Measurements from ENCODE around the gene CALD1. TPM values are rescaled to one million over a fixed set of nuclear protein-coding genes. Genes with fewer than 3 reads are reported as not detected.

The CALD1 gene
- total RNA-seq, 3 donors from 2014 or later: 252 to 335 (median 266) TPM

DNA sequence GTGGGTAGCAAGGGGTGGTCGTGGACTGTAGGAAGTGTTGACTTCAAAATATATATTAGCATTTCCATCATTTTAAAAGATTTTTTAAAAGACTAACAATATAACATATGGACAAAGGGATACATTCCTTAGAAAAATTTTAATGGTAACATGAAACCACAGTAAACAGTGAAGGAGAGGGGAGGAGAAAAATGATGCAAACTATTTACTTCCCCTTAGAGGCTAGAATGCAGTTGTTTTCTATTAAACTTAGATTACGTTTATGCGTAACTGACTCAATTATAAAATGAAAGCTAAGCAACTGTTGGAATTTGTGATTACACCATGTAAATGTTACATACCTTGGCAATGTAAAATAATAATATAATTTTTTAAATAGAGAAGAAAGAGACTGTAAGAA lies 41.3 kb downstream of the CALD1 start:
- peaks cover 0 to 5% of the 10 kb centered on the region in 2 donors for H3K4me1 ChIP-seq
- intact Hi-C loops (cut with DNase I; ENCODE audit: low total_unique reads): no loop called here
- no peaks in the 10 kb centered on the region for H3K36me3 ChIP-seq
- TF ChIP-seq POLR2A (IDR thresholded peaks at IDR 0.05): no peak
- no peak for TF ChIP-seq CTCF (IDR thresholded peaks at IDR 0.05)
- TF ChIP-seq POLR2AphosphoS5 (IDR thresholded peaks at IDR 0.05): no peak
- H3K9me3 ChIP-seq: no peaks in the 10 kb centered on the region
- DNase-seq (ENCODE audit: low spot score in 2 of 2): no peak
- no peak overlapping the region for H3K27ac ChIP-seq
- no peaks in the 10 kb centered on the region for H3K27me3 ChIP-seq
- H3K4me3 ChIP-seq: no peak overlapping the region

GRCh38 chr7:134823400-134823799 lies 44.0 kb downstream of the CALD1 start:
- Histone ChIP-seq H3K27ac (no peak overlapping the region), H3K27me3 (no peaks in the 10 kb centered on the region), H3K4me1 (no peaks in the 10 kb centered on the region), H3K36me3 (no peaks in the 10 kb centered on the region), H3K9me3 (no peaks in the 10 kb centered on the region), H3K4me3 (no peak overlapping the region)
- intact Hi-C loops (cut with DNase I; ENCODE audit: low total_unique reads): no loop called here
- TF ChIP-seq POLR2A (IDR thresholded peaks at IDR 0.05): no peak
- no peak for TF ChIP-seq CTCF (IDR thresholded peaks at IDR 0.05)
- no peak for TF ChIP-seq POLR2AphosphoS5 (IDR thresholded peaks at IDR 0.05)
- DNase-seq (ENCODE audit: low spot score in 2 of 2): no peak

DNA sequence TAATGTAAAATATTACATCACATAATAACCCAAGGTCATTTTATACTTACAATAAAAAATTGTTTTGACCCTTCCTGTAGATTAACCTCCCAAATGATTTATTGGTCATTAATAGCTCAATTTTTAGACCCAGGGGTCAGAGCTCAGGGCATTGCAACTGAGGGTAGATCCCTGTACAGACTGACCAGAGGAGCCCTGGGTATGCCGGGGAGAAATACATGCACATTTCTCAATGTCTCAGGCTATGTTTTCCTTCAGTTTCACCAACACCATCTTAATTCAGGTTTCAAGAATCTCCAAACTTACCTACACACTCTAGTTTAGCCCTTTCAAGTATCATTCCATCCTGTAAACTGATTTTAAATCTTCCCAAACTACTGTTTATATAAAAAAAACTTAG lies 46.2 kb downstream of the CALD1 start:
- intact Hi-C loops (cut with DNase I; ENCODE audit: low total_unique reads): no loop called here
- no peak overlapping the region for H3K4me3 ChIP-seq
- no peaks in the 10 kb centered on the region for H3K4me1 ChIP-seq
- no peak for DNase-seq (ENCODE audit: low spot score in 2 of 2)
- peak overlapping the region in 1 of 2 donors; percentile 57 for H3K27ac ChIP-seq
- TF ChIP-seq POLR2AphosphoS5 (IDR thresholded peaks at IDR 0.05) (no peak), POLR2A (IDR thresholded peaks at IDR 0.05) (no peak), CTCF (IDR thresholded peaks at IDR 0.05) (no peak)
- H3K9me3 ChIP-seq: no peaks in the 10 kb centered on the region
- no peaks in the 10 kb centered on the region for H3K27me3 ChIP-seq
- H3K36me3 ChIP-seq: no peaks in the 10 kb centered on the region

- Histone ChIP-seq H3K4me1 (no peaks in the 10 kb centered on the region), H3K4me3 (no peak overlapping the region), H3K27me3 (no peaks in the 10 kb centered on the region), H3K9me3 (no peaks in the 10 kb centered on the region), H3K36me3 (no peaks in the 10 kb centered on the region), H3K27ac (peak overlapping the region; percentile 57 to 61)
- DNase-seq (ENCODE audit: low spot score in 2 of 2): no peak
- intact Hi-C loops (cut with DNase I; ENCODE audit: low total_unique reads): no loop called here
- TF ChIP-seq CTCF (IDR thresholded peaks at IDR 0.05): no peak
- no peak for TF ChIP-seq POLR2A (IDR thresholded peaks at IDR 0.05)
- no peak for TF ChIP-seq POLR2AphosphoS5 (IDR thresholded peaks at IDR 0.05)
Measured at GRCh38 chr7:134826105-134826504, 46.7 kb downstream of the CALD1 start.

- H3K4me1 ChIP-seq: no peaks in the 10 kb centered on the region
- H3K27me3 ChIP-seq: no peaks in the 10 kb centered on the region
- no peak overlapping the region for H3K4me3 ChIP-seq
- intact Hi-C loops (cut with DNase I; ENCODE audit: low total_unique reads): no loop called here
- peak overlapping the region; percentile 56 to 65 for H3K27ac ChIP-seq
- no peaks in the 10 kb centered on the region for H3K9me3 ChIP-seq
- DNase-seq (ENCODE audit: low spot score in 2 of 2): no peak
- H3K36me3 ChIP-seq: no peaks in the 10 kb centered on the region
- no peak for TF ChIP-seq POLR2A (IDR thresholded peaks at IDR 0.05)
- TF ChIP-seq POLR2AphosphoS5 (IDR thresholded peaks at IDR 0.05): no peak
- TF ChIP-seq CTCF (IDR thresholded peaks at IDR 0.05): no peak
Measured at GRCh38 chr7:134827436-134827835, 48.0 kb downstream of the CALD1 start.
